IPS-20b (cell line): Measurements from ENCODE around the gene ABO.
"Not testable (repeated sequence)": the region's sequence is repeated elsewhere in the genome, so short reads cannot be mapped to it uniquely, and the experiment has no call there.

Source experiments
- H3K27ac ChIP-seq: one replicate; pipeline ENCODE4 v1.5.1; 2013; ENCODE audit warnings: low read length
- H3K27me3 ChIP-seq: 2 replicates; pipeline ENCODE4 v1.6.1; 2013; ENCODE audit warnings: mild to moderate bottlenecking, low read length, inconsistent platforms; ENCODE audit not compliant: insufficient read depth
- H3K36me3 ChIP-seq: 2 replicates; pipeline ENCODE4 v1.6.1; 2013; ENCODE audit warnings: low read depth, mild to moderate bottlenecking, inconsistent platforms, low read length, moderate library complexity; ENCODE audit not compliant: insufficient read depth
- H3K4me1 ChIP-seq: 2 replicates; pipeline ENCODE4 v1.6.1; 2013; ENCODE audit warnings: mild to moderate bottlenecking, control low read depth, inconsistent platforms, low read length, moderate library complexity; ENCODE audit not compliant: insufficient read depth
- H3K4me3 ChIP-seq: 2 replicates; pipeline ENCODE4 v1.5.1; 2013; ENCODE audit warnings: mild to moderate bottlenecking, low read length, inconsistent platforms
- H3K9ac ChIP-seq: 2 replicates; pipeline ENCODE4 v1.6.1; 2013; ENCODE audit warnings: low read depth, mild to moderate bottlenecking, inconsistent platforms, low read length, moderate library complexity
- H3K9me3 ChIP-seq: 2 replicates; pipeline ENCODE4 v1.6.1; 2013; ENCODE audit warnings: mild to moderate bottlenecking, low read depth, low read length, inconsistent platforms; ENCODE audit not compliant: insufficient read depth

Gene ABO

GRCh38 chr9:133269537-133270362 is 5.3 kb downstream of the ABO start:
- Histone ChIP-seq H3K4me1 (no peaks in the 10 kb centered on the region), H3K4me3 (no peak overlapping the region), H3K9ac (no peak overlapping the region), H3K27ac (no peak overlapping the region), H3K27me3 (peaks cover 32% of the 10 kb centered on the region), H3K36me3 (no peaks in the 10 kb centered on the region), H3K9me3 (no peaks in the 10 kb centered on the region)

- H3K4me1 ChIP-seq, H3K9ac ChIP-seq, H3K4me3 ChIP-seq, H3K9me3 ChIP-seq, H3K27ac ChIP-seq, H3K36me3 ChIP-seq: not testable (repeated sequence)
- peaks cover 26% of the 10 kb centered on the region for H3K27me3 ChIP-seq
These were observed 5.9 kb downstream of the ABO start for GRCh38 chr9:133269136-133269535.

DNA sequence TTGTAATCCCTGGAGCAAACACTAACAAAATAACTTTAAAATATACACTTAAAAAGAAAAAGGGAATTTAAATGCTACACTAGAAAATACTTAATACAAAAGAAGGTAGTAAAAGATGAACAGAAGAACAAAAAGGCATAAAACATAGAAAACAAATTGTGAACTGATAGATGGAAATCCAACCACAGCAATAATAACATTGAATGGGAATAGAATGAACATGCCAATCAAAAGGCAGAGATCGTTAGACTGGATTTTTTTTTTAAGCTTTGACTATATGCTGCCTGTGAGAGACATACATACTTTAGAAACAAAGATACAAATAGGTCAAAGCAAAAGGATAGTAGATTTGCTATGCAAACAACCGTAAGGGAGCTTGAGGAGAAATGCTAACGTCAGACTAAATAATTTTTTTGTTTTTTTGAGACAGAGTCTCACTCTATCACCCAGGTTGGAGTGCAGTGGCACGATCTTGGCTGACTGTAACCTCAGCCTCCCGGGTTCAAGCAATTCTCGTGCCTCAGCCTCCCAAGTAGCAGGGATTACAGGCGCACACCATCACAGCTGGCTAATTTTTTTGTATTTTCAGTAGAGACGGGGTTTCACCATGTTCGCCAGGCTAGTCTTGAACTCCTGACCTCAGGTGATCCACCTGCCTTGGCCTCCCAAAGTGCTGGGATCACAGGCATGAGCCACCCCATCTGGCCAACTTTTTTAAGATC is 6.5 kb downstream of the ABO start:
- H3K4me1 ChIP-seq, result no peaks in the 10 kb centered on the region
- no peak overlapping the region for H3K4me3 ChIP-seq
- no peaks in the 10 kb centered on the region for H3K36me3 ChIP-seq
- no peaks in the 10 kb centered on the region for H3K9me3 ChIP-seq
- no peak overlapping the region for H3K27ac ChIP-seq
- peaks cover 20% of the 10 kb centered on the region for H3K27me3 ChIP-seq
- no peak overlapping the region for H3K9ac ChIP-seq

- Histone ChIP-seq H3K27ac (no peak overlapping the region), H3K27me3 (no peaks in the 10 kb centered on the region), H3K4me3 (no peak overlapping the region), H3K9ac (no peak overlapping the region), H3K36me3 (no peaks in the 10 kb centered on the region), H3K4me1 (no peaks in the 10 kb centered on the region), H3K9me3 (no peaks in the 10 kb centered on the region)
These were observed 10.7 kb downstream of the ABO start for GRCh38 chr9:133264235-133264764.

DNA sequence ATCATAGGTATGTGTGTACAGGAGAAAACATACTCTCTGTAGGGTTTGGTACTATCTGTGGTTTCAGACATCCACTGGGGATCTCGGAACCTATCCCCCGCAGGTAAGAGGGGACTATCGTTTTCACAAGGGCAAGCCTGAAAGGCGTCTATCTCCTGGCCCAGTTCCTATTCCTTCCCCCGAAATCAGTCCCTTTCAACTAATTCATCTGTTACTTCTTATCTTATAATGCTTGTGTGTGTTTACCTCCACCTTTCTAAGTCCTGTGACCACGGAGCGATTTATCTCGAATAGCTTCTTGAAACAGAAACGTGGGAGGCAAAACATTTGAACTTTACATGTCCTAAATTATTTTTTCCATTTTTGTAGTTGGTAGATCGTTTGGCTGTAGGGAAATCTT is 11.4 kb downstream of the ABO start:
- H3K27ac ChIP-seq, result no peak overlapping the region
- no peaks in the 10 kb centered on the region for H3K4me1 ChIP-seq
- no peaks in the 10 kb centered on the region for H3K36me3 ChIP-seq
- H3K9me3 ChIP-seq, result no peaks in the 10 kb centered on the region
- H3K4me3 ChIP-seq, result no peak overlapping the region
- H3K9ac ChIP-seq, result no peak overlapping the region
- H3K27me3 ChIP-seq, result no peaks in the 10 kb centered on the region

GRCh38 chr9:133262226-133262625 is 12.8 kb downstream of the ABO start:
- H3K9ac ChIP-seq, result no peak overlapping the region
- no peaks in the 10 kb centered on the region for H3K9me3 ChIP-seq
- H3K4me3 ChIP-seq, result no peak overlapping the region
- peaks cover 6% of the 10 kb centered on the region; the same call in 1 of the 2 replicates for H3K4me1 ChIP-seq
- H3K27ac ChIP-seq, result no peak overlapping the region
- no peaks in the 10 kb centered on the region for H3K36me3 ChIP-seq
- peaks cover 7% of the 10 kb centered on the region; the same call in 1 of the 2 replicates for H3K27me3 ChIP-seq

DNA sequence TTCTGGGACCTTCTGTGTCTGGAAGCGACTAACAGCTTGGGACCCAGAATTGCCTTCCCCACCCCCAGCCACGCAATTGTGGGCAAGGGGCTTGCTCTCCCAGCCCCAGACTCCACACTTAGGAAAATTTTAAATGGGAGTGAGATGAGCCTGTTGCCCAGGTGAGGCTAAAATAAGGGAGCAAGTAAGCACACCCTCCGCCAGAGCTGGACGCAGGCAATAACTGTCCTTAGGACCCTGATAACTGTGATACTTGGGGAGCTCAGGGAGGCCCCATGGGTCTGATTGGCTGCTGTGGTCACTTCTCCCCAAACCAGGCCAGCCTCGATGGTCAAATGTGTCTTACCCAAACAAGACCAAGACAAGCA is 13.3 kb downstream of the ABO start:
- Histone ChIP-seq H3K4me3 (no peak overlapping the region), H3K27ac (no peak overlapping the region), H3K27me3 (peaks cover 7% of the 10 kb centered on the region; the same call in 1 of the 2 replicates), H3K9ac (no peak overlapping the region), H3K9me3 (no peaks in the 10 kb centered on the region), H3K36me3 (no peaks in the 10 kb centered on the region), H3K4me1 (peaks cover 6% of the 10 kb centered on the region; the same call in 1 of the 2 replicates)

GRCh38 chr9:133261103-133261752 is 13.8 kb downstream of the ABO start:
- H3K4me3 ChIP-seq, result no peak overlapping the region
- H3K4me1 ChIP-seq, result peaks cover 6% of the 10 kb centered on the region; the same call in 1 of the 2 replicates
- H3K27ac ChIP-seq, result no peak overlapping the region
- H3K9ac ChIP-seq, result no peak overlapping the region
- peaks cover 7% of the 10 kb centered on the region; the same call in 1 of the 2 replicates for H3K27me3 ChIP-seq
- no peaks in the 10 kb centered on the region for H3K36me3 ChIP-seq
- no peaks in the 10 kb centered on the region for H3K9me3 ChIP-seq

DNA sequence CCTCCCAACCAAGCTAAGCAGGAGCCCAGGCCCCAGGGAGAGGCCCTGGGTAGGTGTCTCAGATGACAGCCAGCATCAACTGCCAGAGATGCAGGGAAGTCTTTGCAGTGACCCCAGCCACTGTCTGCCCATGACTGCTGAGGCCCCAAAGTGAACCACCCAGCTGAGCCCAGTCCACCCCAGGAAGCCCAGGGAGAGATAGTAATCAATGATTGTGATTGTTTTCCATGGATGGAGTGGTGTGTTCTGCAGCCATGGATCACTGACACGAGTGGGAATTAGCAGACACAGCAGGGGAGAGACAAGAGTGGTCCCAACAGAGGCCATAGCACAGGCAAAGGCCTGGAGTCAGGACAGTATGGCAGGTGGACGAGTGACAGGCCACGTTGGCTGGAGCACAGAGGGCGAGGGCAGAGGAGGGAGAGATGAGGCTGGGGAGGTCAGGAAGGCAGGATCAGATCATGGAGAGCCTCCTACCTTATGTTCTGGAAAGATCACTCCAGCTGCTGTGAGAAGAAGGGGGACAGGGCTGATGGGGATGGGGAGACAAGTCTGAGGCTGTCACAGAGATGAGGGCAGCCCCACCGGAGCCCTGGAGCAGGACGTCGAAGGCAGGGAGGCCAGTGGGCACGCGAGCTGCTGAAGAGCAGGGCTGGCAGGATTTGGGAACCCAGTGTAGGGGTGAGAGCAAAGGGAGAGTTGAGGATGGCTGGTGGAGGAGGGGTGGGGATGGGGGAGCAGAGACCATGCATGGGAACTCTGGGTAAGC is 14.5 kb downstream of the ABO start:
- Histone ChIP-seq H3K27me3 (peaks cover 7% of the 10 kb centered on the region; the same call in 1 of the 2 replicates), H3K9ac (no peak overlapping the region), H3K9me3 (no peaks in the 10 kb centered on the region), H3K27ac (no peak overlapping the region), H3K36me3 (no peaks in the 10 kb centered on the region), H3K4me1 (peaks cover 6% of the 10 kb centered on the region; the same call in 1 of the 2 replicates), H3K4me3 (no peak overlapping the region)

DNA sequence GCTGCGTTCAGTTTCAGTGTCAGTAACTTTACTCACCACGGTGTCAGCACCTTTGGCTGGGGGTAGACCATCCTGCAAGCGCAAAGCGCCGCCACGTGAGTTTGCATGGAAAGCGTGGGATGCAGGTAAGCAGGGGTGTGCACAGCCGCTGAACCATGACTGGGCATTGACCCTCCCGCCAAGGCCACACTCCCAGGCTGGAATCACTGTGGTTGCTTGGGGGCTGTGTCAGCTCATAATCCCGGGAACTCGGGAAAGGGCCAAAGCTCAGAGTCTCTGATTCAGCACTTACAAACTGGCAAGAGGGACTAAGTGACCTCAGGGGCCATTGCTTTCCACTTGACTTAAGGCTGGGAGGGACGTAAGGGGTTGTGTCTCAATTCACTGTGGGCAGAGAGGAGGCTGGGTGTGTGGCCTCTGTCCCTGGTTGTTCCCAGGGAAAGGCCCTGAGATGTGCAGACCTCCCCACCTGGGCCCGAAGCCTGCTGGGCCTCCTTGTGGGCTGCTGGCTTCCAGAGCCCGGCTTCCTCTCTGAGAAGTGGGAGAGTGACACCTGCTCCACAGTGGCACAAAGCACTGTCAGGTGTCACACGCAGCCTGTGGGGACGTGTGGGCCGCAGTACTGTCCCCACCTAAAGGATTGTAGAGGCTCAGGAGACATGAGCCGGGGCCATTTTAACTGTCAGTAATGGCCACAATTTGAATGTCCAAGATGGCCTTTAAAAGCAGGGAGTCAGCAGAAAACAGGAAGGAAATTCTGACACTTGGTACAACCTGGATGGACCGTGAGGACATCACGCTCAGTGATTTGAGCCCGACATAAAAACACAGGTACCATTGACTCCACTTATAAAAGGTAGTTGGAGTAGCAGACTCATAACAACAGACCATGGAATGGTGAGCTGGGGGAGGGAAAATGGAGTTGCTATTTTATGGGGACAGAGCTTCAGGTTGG is 16.7 kb downstream of the ABO start:
- no peak overlapping the region for H3K27ac ChIP-seq
- H3K4me3 ChIP-seq, result no peak overlapping the region
- peaks cover 6% of the 10 kb centered on the region; the same call in 1 of the 2 replicates for H3K4me1 ChIP-seq
- H3K9me3 ChIP-seq, result no peaks in the 10 kb centered on the region
- H3K27me3 ChIP-seq, result peaks cover 7% of the 10 kb centered on the region; the same call in 1 of the 2 replicates
- H3K36me3 ChIP-seq, result no peaks in the 10 kb centered on the region
- no peak overlapping the region for H3K9ac ChIP-seq
